Measurements from ENCODE around the gene SIL1.

SIL1 gene

DNA sequence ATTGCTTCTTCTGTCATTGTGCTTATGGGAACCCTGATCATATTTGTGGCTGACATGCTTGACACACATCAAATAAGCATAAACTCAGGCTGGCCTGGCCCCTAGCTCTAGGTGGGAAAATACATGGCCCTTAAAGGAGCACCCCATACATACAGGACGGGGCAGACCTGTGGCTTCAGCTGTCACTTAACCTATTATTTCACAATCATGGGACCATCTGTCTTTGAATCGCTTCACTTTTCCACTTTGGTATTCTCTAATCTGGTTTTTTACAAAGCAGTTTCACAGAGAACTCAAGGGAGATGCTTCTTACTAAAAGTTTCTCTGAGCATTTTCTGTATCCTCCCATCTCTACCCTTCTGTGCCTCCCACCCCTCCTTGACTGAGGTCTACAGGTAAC is 288.4 kb downstream of the SIL1 start:
- no peak for DNase-seq

- no peak for DNase-seq
Observed at GRCh38 chr5:138905541-138905940, 292.6 kb downstream of the SIL1 start.

DNA sequence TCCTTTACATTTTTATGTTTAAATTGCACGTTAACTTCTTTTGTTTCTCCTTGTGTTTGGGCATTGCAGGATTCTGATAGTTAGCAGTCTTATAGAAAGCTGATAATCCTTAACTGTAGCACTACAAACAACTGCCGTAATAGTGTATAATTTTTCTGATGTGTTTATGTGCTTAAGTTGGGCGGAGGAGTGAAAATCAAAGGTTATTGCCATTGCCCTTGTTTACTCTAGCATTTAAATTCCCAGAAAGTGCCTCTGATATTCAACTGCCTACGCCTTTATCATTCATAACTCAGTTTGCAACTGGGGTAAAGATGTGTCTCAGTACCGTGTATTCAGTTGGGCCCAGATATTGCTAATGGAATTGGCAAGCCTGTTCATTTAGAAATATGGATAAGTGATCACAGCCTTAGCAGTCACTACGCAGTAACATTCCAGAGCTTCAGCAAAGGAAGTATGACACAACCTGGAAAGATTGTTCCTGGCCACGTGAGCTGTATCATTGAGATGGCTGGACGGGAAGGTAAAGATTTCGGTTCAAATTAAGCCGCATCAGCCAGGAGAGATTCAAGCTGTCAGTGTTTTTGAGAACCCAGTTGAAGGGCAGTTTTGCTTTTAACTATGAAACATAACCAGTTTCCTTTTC is 294.9 kb downstream of the SIL1 start:
- DNase-seq, result no peak

- DNase-seq, result no peak
Observed at GRCh38 chr5:138901716-138902115, 296.5 kb downstream of the SIL1 start.

DNA sequence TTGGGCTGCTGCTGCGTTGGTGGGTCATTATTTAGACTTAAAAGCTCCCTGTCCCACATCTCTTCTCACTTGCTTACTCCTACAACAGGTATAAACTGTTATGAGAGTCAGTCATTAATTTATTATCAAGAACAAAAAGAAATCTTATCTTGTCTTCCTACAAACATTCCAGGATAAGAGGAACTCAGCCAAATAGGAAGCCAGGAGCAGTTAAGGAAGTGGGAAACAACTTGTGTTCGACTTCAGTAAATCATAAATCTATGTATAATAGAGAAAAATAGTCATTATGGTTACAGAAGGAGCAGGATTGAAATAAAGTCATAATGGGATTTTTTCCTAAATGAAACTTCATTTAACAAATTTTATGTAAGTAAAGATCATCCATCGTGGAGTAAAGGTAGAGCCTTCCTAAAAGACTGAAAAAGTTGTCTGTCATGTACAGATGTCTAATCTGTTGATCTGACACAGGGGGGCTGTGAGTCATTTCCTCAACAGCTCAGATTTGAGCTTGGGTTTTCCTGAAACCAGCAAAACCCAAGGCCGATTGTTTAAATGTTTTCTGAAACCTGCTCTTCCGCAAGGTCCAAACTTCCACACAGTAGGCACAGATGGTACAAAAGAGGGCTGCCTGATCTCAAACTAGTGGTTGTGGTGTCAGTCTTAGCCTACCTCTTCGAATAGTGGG is 297.7 kb downstream of the SIL1 start:
- no peak for DNase-seq

DNA sequence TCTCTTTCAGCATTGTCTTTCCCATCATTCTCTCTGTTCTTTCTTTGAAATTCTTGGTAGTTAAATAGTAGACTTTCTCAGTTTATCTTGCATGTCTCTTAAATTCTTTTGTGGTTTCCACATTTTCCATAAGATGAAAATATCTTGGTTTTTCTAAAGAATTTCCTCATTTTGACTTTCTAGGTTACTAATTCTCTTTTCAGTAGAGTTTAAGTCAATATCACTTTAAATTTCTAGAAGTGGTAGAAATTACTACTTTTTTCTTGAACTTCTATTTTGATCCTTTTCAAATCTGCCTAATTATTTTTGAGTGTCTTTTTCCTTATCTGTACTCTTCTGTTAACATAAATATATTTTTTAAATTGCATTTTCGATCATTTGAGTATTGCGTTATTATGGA is 299.4 kb downstream of the SIL1 start:
- no peak for DNase-seq

- DNase-seq, result no peak
Observed at GRCh38 chr5:138898299-138898698, 299.9 kb downstream of the SIL1 start.

Data from activated CD8-positive, alpha-beta memory T cell treated with anti-CD3 and anti-CD28 coated beads, Interleukin-2, amount 50 U/mL, for 4 hours (primary cell).